Fibroblast of the aortic adventitia (primary cell): Measurements from ENCODE around the gene PPM1H. TPM values are rescaled to one million over a fixed set of nuclear protein-coding genes. Genes with fewer than 3 reads are reported as not detected.

Experiments
- DNase-seq: peaks from one replicate; pipeline ENCODE4 v3.0.0-alpha.2; 2010; ENCODE audit warnings: low read depth
- H3K4me3 ChIP-seq: 2 replicates; pipeline ENCODE4 v1.5.1; 2011; ENCODE audit warnings: low read depth, mild to moderate bottlenecking, control low read depth, low read length, moderate library complexity
- total RNA-seq: library from RNA; depleted of rRNA; stranded (reverse); fragments of >200 nt; gene quantifications from 2 replicates; pipeline ENCODE4 v1.2.3, GENCODE V29; 2012; ENCODE audit warnings: low replicate concordance
- TF ChIP-seq, protein P1 (sequence below): IDR thresholded peaks from 2 replicates; pipeline ENCODE4 v1.5.1; 2011; ENCODE audit warnings: mild to moderate bottlenecking, low read length, control low read depth, inconsistent platforms; ENCODE audit not compliant: insufficient read depth

The PPM1H gene
- total RNA-seq, 1 donor, result 1.3 TPM

DNA sequence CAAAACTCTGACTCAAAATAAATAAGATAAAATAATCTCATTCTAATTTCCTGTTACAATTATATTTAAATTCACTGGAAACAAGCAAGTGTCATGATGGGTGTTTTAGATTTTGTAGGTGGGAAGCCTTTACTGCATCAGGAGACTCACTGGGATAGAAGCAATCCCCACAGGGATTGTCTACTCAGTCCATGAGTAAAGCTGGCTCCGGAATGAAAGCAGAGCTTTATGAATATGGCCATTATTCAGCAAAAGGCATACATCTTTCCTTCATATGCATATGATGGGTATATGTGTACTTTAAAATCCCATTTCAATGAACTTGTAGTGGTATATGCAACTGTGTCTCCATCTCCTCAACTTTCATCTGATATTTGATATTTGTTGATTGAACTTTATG lies 25.4 kb upstream of the PPM1H start:
- TF ChIP-seq, protein P1, sequence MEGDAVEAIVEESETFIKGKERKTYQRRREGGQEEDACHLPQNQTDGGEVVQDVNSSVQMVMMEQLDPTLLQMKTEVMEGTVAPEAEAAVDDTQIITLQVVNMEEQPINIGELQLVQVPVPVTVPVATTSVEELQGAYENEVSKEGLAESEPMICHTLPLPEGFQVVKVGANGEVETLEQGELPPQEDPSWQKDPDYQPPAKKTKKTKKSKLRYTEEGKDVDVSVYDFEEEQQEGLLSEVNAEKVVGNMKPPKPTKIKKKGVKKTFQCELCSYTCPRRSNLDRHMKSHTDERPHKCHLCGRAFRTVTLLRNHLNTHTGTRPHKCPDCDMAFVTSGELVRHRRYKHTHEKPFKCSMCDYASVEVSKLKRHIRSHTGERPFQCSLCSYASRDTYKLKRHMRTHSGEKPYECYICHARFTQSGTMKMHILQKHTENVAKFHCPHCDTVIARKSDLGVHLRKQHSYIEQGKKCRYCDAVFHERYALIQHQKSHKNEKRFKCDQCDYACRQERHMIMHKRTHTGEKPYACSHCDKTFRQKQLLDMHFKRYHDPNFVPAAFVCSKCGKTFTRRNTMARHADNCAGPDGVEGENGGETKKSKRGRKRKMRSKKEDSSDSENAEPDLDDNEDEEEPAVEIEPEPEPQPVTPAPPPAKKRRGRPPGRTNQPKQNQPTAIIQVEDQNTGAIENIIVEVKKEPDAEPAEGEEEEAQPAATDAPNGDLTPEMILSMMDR, result no peak
- H3K4me3 ChIP-seq, result no peak overlapping the region
- no peak for DNase-seq

DNA sequence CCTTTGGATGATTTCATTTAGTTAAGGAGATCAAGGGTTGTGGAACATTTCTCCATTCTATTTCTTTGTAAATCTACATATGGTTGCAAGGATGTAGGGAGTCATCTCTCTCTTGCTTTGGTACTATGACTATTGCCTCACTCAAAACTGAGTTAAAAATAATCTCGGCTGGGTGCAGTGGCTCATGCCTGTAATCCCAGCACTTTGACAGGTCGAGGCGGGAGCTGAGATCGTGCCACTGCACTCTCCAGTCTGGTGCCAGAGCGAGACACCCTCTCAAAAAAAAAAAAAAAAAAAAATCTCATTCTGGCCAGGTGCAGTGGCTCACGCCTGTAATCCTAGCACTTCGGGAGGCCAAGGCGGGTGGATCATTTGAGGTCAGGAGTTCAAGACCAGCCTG lies 24.8 kb upstream of the PPM1H start:
- no peak for DNase-seq
- TF ChIP-seq, protein P1, result no peak
- H3K4me3 ChIP-seq, result no peak overlapping the region

DNA sequence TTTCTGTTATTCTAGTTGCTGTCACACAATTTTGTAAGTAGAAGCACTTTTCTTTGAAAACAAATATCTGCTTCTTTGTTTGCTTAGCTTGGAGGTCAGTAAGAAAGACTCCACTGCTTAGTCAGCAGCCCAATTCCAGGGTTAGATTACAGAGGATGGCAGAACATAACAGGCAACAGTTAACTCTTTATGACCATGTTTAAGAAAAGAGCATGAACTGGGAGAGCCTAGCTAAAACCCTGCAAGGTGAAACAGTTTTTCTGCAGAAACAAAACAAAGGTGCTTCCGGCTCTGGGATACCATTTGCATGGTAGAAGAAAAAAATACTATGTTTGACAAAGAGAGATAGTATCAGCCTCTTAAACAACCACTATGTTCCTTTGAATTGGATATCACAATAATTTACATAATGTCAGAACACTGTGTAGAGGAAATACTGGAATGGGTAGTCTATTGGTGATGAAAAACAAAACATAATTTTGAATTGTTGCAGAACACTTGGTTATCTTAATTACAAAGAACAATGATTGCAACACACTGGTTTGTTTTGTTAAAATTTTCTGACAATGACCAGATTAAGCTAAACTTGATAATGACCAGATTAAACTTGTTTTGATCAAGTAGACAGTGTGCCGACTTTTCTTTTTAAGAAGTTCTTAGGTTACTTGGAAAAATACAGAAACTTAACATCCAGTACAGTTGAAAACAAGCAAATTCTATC lies 22.4 kb upstream of the PPM1H start:
- TF ChIP-seq, protein P1, result no peak
- H3K4me3 ChIP-seq, result no peak overlapping the region
- peak; percentile 11 for DNase-seq

DNA sequence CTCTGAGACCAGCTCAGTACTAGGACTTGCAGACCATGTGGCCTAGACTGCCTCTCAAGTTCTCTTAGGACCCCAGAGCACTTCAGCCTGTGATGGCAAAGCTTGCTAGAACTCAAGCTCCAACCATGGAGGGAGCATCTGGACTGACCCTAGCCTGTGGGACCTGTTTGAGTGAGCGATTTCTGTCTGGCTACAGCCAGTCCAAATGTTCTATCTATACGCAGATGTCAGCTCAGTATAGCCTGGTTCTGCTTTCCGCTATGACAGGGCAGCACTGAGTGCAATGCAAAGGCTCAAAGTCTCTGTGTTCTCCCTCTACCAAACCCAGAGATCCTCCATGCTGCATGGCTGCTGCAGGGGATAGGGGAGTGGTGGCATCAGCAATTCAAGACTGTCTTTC lies 20.7 kb upstream of the PPM1H start:
- TF ChIP-seq, protein P1, result no peak
- no peak overlapping the region for H3K4me3 ChIP-seq
- no peak for DNase-seq

DNA sequence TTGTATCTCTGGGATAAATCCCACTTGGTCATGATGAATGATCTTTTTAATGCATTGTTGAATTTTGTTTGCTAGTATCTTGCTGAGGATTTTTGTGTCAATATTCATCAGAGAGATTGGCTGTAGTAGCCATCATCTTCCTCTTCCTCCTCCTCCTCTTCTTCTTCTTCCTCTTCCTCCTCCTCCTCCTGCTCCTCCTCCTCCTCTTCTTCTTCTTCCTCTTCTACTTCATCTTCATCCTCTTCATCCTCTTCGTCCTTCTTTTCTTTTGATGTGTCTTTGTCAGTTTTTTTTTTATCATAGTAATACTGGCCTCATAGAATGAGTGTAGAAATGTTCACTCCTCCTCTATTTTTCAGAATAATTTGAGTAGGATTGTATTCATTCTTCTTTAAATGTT lies 15.4 kb upstream of the PPM1H start:
- no peak overlapping the region for H3K4me3 ChIP-seq
- TF ChIP-seq, protein P1, result no peak
- DNase-seq, result no peak

DNA sequence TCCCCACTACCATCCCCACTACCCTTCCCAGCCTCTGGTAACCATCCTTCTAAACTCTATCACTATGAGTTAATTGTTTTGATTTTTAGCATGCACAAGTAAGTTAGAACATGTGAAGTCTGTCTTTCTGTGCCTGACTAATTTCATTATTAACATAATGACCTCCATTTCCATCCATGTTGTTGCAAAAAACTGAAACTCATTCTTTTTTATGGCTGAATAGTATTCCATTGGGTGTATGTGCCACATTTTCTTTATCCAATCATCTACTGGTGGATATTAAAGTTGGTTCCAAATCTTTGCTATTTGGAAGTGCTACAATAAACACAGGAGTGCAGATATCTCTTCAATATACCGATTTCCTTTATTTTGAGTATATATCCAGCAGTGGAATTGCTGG lies 13.2 kb upstream of the PPM1H start:
- no peak overlapping the region for H3K4me3 ChIP-seq
- TF ChIP-seq, protein P1, result no peak
- DNase-seq, result no peak

DNA sequence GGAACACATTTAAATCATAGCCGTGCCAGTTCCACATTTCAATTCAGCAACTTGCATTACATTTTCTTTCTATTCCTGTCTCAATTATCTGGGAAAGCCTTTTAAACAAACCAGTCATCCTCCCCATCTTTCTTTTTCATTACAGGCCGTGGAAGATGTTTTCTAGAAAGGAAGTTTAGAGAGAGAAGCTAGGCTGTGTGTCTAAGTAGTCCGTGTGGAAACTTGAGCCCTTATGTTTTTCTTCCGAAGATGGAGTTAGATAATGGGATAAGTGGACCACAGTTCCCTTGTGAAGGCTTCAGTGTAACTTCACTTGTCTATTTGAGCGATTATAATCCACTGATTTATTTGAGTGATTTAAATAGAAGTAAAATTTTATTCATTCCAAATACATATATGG lies 12.4 kb upstream of the PPM1H start:
- TF ChIP-seq, protein P1, result no peak
- no peak overlapping the region for H3K4me3 ChIP-seq
- DNase-seq, result no peak
